ENCODE measurements around the gene ZKSCAN8.

DNA sequence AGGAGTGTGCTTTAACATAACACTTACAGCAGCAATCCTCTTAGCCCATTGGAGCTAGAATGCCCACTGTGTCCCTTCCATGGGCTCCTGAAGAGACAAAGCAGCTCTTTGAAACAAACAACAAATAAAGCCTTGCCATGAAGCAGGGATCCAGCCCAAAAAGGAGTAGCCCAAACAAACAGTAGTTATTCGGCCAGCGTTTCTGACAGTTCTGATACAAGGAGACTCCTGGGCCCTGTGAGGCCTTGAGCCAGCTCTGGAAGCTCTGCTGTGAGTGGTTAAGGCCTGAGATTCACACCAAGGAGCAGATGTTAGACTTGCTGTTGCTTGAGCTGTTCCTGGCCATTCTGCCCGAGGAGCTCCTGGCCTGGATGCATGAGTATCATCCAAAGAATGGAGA lies 34.2 kb upstream of the ZKSCAN8 start:
- TF ChIP-seq, protein P1, sequence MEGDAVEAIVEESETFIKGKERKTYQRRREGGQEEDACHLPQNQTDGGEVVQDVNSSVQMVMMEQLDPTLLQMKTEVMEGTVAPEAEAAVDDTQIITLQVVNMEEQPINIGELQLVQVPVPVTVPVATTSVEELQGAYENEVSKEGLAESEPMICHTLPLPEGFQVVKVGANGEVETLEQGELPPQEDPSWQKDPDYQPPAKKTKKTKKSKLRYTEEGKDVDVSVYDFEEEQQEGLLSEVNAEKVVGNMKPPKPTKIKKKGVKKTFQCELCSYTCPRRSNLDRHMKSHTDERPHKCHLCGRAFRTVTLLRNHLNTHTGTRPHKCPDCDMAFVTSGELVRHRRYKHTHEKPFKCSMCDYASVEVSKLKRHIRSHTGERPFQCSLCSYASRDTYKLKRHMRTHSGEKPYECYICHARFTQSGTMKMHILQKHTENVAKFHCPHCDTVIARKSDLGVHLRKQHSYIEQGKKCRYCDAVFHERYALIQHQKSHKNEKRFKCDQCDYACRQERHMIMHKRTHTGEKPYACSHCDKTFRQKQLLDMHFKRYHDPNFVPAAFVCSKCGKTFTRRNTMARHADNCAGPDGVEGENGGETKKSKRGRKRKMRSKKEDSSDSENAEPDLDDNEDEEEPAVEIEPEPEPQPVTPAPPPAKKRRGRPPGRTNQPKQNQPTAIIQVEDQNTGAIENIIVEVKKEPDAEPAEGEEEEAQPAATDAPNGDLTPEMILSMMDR (IDR thresholded peaks at IDR 0.05; ENCODE audit: poor library complexity, severe bottlenecking), result no peak
- no peak for TF ChIP-seq EP300 (conservative IDR thresholded peaks at IDR 0.05; ENCODE audit: poor library complexity, severe bottlenecking)

All from neural cell (in vitro differentiated cells).